Large intestine (tissue), 3 donors: ENCODE measurements around the gene SUSD5. TPM values are rescaled to one million over a fixed set of nuclear protein-coding genes. Genes with fewer than 3 reads are reported as not detected.

Experiments
- DNase-seq, 2 donors: peaks; one replicate each; pipeline versions ENCODE4 v3.0.0 to v3.0.0-alpha.2; 2013
- H3K27ac ChIP-seq: one replicate; pipeline ENCODE4 v1.5.1; 2013; ENCODE audit warnings: low read length
- H3K27me3 ChIP-seq: 2 replicates; pipeline ENCODE4 v1.6.1; 2013; ENCODE audit warnings: low read length; ENCODE audit not compliant: control insufficient read depth, insufficient read depth
- H3K36me3 ChIP-seq: 2 replicates; pipeline ENCODE4 v1.6.1; 2013; ENCODE audit warnings: low read length; ENCODE audit not compliant: control insufficient read depth, insufficient read depth
- H3K4me1 ChIP-seq: one replicate; pipeline ENCODE4 v1.6.1; 2013; ENCODE audit warnings: low read length; ENCODE audit not compliant: control insufficient read depth, insufficient read depth
- H3K4me3 ChIP-seq: one replicate; pipeline ENCODE4 v1.5.1; 2013; ENCODE audit warnings: low read length
- H3K9me3 ChIP-seq: one replicate; pipeline ENCODE4 v1.6.1; 2013; ENCODE audit warnings: mild to moderate bottlenecking, low read depth, low read length, moderate library complexity; ENCODE audit not compliant: control insufficient read depth
- WGBS: methylation state at CpG from one replicate; pipeline ENCODE4 v1.1.5; 2013; ENCODE audit warnings: low lambda C conversion rate; ENCODE audit not compliant: insufficient coverage; 5-methylcytosine and 5-hydroxymethylcytosine counted together
- polyA plus RNA-seq: library from polyadenylated mRNA; unstranded; fragments of 120-200 nt; gene quantifications from one replicate; pipeline ENCODE4 v1.2.1, GENCODE V29; 2013

The SUSD5 gene
- polyA plus RNA-seq, 1 donor: 1.2 TPM

- no peaks in the 10 kb centered on the region for H3K27me3 ChIP-seq
- DNase-seq: no peak
- H3K4me3 ChIP-seq: no peak overlapping the region
- WGBS: 100% methylated on average over 1 of the region's 3 CpGs
- no peaks in the 10 kb centered on the region for H3K4me1 ChIP-seq
- no peaks in the 10 kb centered on the region for H3K36me3 ChIP-seq
- no peaks in the 10 kb centered on the region for H3K9me3 ChIP-seq
- no peak overlapping the region for H3K27ac ChIP-seq
Observed at GRCh38 chr3:33104803-33105202, 113.8 kb downstream of the SUSD5 start.

- Histone ChIP-seq H3K4me1 (no peaks in the 10 kb centered on the region), H3K4me3 (no peak overlapping the region), H3K9me3 (no peaks in the 10 kb centered on the region), H3K27ac (no peak overlapping the region), H3K27me3 (no peaks in the 10 kb centered on the region), H3K36me3 (no peaks in the 10 kb centered on the region)
- no CpG with 5 or more reads among the region's 3 CpGs for WGBS
- no peak for DNase-seq
Observed at GRCh38 chr3:33103480-33103879, 115.1 kb downstream of the SUSD5 start.

- Histone ChIP-seq H3K4me3 (no peak overlapping the region), H3K9me3 (no peaks in the 10 kb centered on the region), H3K36me3 (no peaks in the 10 kb centered on the region), H3K27me3 (no peaks in the 10 kb centered on the region), H3K27ac (no peak overlapping the region), H3K4me1 (no peaks in the 10 kb centered on the region)
- no peak for DNase-seq
- WGBS: no CpG with 5 or more reads among the region's 3 CpGs
Observed at GRCh38 chr3:33103034-33103433, 115.6 kb downstream of the SUSD5 start.

- H3K4me1 ChIP-seq: no peaks in the 10 kb centered on the region
- no peaks in the 10 kb centered on the region for H3K36me3 ChIP-seq
- H3K4me3 ChIP-seq: no peak overlapping the region
- no peaks in the 10 kb centered on the region for H3K9me3 ChIP-seq
- DNase-seq: no peak
- no peaks in the 10 kb centered on the region for H3K27me3 ChIP-seq
- no peak overlapping the region for H3K27ac ChIP-seq
- no CpG with 5 or more reads among the region's 2 CpGs for WGBS
Observed at GRCh38 chr3:33100229-33100628, 118.4 kb downstream of the SUSD5 start.

Other genes with a start within 250 kb of the SUSD5 start
- gene GLB1, start 121.7 kb downstream of the SUSD5 start, polyA plus RNA-seq: 72.0 TPM
- 3.2 TPM for gene TMPPE, start 121.7 kb downstream of the SUSD5 start, polyA plus RNA-seq
- gene CRTAP, start 104.8 kb downstream of the SUSD5 start, polyA plus RNA-seq: 114 TPM
- gene FBXL2, start 58.6 kb upstream of the SUSD5 start, polyA plus RNA-seq: 27.7 TPM
- gene UBP1, start 221.6 kb upstream of the SUSD5 start, polyA plus RNA-seq: 78.3 TPM